ENCODE data around the gene FBL. TPM values are rescaled to one million over a fixed set of nuclear protein-coding genes. Genes with fewer than 3 reads are reported as not detected.

FBL gene
- total RNA-seq, 1 experiment from 2014 or later: 4,927 TPM

GRCh38 chr19:39846678-39847486 is 703 bp upstream of the FBL start:
- TF ChIP-seq, protein P1, sequence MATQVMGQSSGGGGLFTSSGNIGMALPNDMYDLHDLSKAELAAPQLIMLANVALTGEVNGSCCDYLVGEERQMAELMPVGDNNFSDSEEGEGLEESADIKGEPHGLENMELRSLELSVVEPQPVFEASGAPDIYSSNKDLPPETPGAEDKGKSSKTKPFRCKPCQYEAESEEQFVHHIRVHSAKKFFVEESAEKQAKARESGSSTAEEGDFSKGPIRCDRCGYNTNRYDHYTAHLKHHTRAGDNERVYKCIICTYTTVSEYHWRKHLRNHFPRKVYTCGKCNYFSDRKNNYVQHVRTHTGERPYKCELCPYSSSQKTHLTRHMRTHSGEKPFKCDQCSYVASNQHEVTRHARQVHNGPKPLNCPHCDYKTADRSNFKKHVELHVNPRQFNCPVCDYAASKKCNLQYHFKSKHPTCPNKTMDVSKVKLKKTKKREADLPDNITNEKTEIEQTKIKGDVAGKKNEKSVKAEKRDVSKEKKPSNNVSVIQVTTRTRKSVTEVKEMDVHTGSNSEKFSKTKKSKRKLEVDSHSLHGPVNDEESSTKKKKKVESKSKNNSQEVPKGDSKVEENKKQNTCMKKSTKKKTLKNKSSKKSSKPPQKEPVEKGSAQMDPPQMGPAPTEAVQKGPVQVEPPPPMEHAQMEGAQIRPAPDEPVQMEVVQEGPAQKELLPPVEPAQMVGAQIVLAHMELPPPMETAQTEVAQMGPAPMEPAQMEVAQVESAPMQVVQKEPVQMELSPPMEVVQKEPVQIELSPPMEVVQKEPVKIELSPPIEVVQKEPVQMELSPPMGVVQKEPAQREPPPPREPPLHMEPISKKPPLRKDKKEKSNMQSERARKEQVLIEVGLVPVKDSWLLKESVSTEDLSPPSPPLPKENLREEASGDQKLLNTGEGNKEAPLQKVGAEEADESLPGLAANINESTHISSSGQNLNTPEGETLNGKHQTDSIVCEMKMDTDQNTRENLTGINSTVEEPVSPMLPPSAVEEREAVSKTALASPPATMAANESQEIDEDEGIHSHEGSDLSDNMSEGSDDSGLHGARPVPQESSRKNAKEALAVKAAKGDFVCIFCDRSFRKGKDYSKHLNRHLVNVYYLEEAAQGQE (IDR thresholded peaks at IDR 0.05; ENCODE audit: insufficient read depth in 1 of 2, low read depth in 2 of 2, low read length in 1 of 2): no peak
- no peak for TF ChIP-seq SIN3A (IDR thresholded peaks at IDR 0.05; ENCODE audit: borderline replicate concordance, insufficient read depth, low read depth, low read length)
- TF ChIP-seq, protein P2, sequence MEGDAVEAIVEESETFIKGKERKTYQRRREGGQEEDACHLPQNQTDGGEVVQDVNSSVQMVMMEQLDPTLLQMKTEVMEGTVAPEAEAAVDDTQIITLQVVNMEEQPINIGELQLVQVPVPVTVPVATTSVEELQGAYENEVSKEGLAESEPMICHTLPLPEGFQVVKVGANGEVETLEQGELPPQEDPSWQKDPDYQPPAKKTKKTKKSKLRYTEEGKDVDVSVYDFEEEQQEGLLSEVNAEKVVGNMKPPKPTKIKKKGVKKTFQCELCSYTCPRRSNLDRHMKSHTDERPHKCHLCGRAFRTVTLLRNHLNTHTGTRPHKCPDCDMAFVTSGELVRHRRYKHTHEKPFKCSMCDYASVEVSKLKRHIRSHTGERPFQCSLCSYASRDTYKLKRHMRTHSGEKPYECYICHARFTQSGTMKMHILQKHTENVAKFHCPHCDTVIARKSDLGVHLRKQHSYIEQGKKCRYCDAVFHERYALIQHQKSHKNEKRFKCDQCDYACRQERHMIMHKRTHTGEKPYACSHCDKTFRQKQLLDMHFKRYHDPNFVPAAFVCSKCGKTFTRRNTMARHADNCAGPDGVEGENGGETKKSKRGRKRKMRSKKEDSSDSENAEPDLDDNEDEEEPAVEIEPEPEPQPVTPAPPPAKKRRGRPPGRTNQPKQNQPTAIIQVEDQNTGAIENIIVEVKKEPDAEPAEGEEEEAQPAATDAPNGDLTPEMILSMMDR (IDR thresholded peaks at IDR 0.05): no peak
- TF ChIP-seq POLR2AphosphoS5 (IDR thresholded peaks at IDR 0.05; ENCODE audit: low read depth, low read length): no peak
- no peak for TF ChIP-seq TCF7L2 (IDR thresholded peaks at IDR 0.05; ENCODE audit: low read depth, low read length)
- H3K4me1 ChIP-seq (ENCODE audit: control insufficient read depth, insufficient read depth, low read length): peaks cover 53% of the 10 kb centered on the region
- DNase-seq (ENCODE audit: low read depth, low spot score) (no peak), ATAC-seq (peak; percentile 36)
- intact Hi-C loops (cut with micrococcal nuclease; ENCODE audit: unreplicated experiment): no loop called here
- CTCF ChIA-PET: interaction anchor here (0.5 to 7.7 kb wide), 30 partner anchors 11 to 458 kb away, joined by 3 to 357 read pairs (median 4); partner anchors contain the start of genes DLL3, DYRK1B, MED29 and PAF1
- H3K4me3 ChIP-seq (ENCODE audit: low read depth in 2 of 2, low read length in 2 of 2): peak overlapping the region; percentile 35 to 52
- POLR2A ChIA-PET: interaction anchor here (0.5 to 6.8 kb wide), 39 partner anchors 9 to 1458 kb away, joined by 3 to 177 read pairs (median 5); partner anchors contain the start of genes DYRK1B, EID2B, PSMC4 and RPS16
- no peaks in the 10 kb centered on the region for H3K27me3 ChIP-seq (ENCODE audit: control insufficient read depth, insufficient read depth, low read length)
- peak overlapping the region; percentile 83 for H3K27ac ChIP-seq (ENCODE audit: low read length)
- H3K36me3 ChIP-seq (ENCODE audit: control insufficient read depth, insufficient read depth, low read length): no peaks in the 10 kb centered on the region
- no peaks in the 10 kb centered on the region for H3K9me3 ChIP-seq (ENCODE audit: control insufficient read depth, insufficient read depth, low read depth, low read length)
- TSS peak; percentile 100 for BruUV-seq (replicated peaks)
- in situ Hi-C loops (cut with HindIII; ENCODE audit: low pct_unique_long_range_greater_than_20kb, low sequenced_read_pairs): loop anchor here (10.0 kb wide), 1 partner anchor 208 kb away; the partner anchor contains the start of gene ZNF780B

- TF ChIP-seq SIN3A (IDR thresholded peaks at IDR 0.05; ENCODE audit: borderline replicate concordance, insufficient read depth, low read depth, low read length): no peak
- no peak for TF ChIP-seq POLR2AphosphoS5 (IDR thresholded peaks at IDR 0.05; ENCODE audit: low read depth, low read length)
- TF ChIP-seq, protein P2 (IDR thresholded peaks at IDR 0.05): no peak
- TF ChIP-seq, protein P1 (IDR thresholded peaks at IDR 0.05; ENCODE audit: insufficient read depth in 1 of 2, low read depth in 2 of 2, low read length in 1 of 2): no peak
- no peak for TF ChIP-seq TCF7L2 (IDR thresholded peaks at IDR 0.05; ENCODE audit: low read depth, low read length)
- Histone ChIP-seq H3K36me3 (ENCODE audit: control insufficient read depth, insufficient read depth, low read length) (peaks cover 12% of the 10 kb centered on the region), H3K9me3 (ENCODE audit: control insufficient read depth, insufficient read depth, low read depth, low read length) (no peaks in the 10 kb centered on the region), H3K27ac (ENCODE audit: low read length) (peak overlapping the region; percentile 83), H3K4me3 (ENCODE audit: low read depth in 2 of 2, low read length in 2 of 2) (peak overlapping the region; percentile 35 to 52), H3K4me1 (ENCODE audit: control insufficient read depth, insufficient read depth, low read length) (peaks cover 61% of the 10 kb centered on the region), H3K27me3 (ENCODE audit: control insufficient read depth, insufficient read depth, low read length) (no peaks in the 10 kb centered on the region)
- CTCF ChIA-PET: interaction anchor here (0.6 to 7.7 kb wide), 33 partner anchors 12 to 1212 kb away, joined by 3 to 357 read pairs (median 6); partner anchors contain the start of genes DLL3, DYRK1B, EID2B and MED29
- TSS peak; percentile 81 for BruUV-seq (replicated peaks)
- DNase-seq (ENCODE audit: low read depth, low spot score) (peak; percentile 88), ATAC-seq (peak; percentile 49)
- in situ Hi-C loops (cut with HindIII; ENCODE audit: low pct_unique_long_range_greater_than_20kb, low sequenced_read_pairs): loop anchor here (10.0 kb wide), 1 partner anchor 209 kb away; the partner anchor contains the start of gene ZNF780B
- intact Hi-C loops (cut with micrococcal nuclease; ENCODE audit: unreplicated experiment): loop anchor here (2.0 kb wide), 1 partner anchor 125 kb away; the partner anchor contains the start of gene PSMC4
- POLR2A ChIA-PET: interaction anchor here (0.6 to 6.8 kb wide), 25 partner anchors 10 to 1493 kb away, joined by 3 to 177 read pairs (median 6); partner anchors contain the start of genes DYRK1B, EID2, EID2B and PSMC4
Observed at GRCh38 chr19:39845584-39845932, 621 bp downstream of the FBL start.

Data from Panc1 (cell line).